ENCODE data around the gene PRSS36.
"Not testable (repeated sequence)": the region's sequence is repeated elsewhere in the genome, so short reads cannot be mapped to it uniquely, and the experiment has no call there.

The PRSS36 gene

DNA sequence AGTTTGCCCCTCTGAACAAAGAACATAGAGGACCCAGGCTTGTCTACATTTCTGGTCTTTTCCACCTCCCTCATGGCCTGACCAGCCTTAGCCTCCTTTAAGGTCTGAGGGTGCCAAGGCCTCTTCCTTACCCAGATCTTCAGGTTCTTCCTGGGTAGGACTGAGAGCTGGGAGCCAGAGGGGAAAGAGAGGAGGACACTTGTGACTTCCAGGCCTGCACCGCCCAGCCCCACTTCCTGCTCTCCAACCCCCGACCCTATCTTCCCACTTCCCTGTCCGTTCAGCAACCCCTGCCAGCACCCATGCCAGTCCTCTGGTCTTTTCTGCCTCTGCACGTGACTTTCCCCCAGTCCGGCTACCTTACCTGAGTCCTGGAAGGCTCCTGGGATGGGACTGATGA is 534 bp downstream of the PRSS36 start:
- ChIA-PET CTCF (no interaction called here), POLR2A (interaction anchor here (1.4 kb wide), 1 partner anchor 32 kb away, joined by 3 read pairs; the partner anchor contains the start of gene KAT8)
- DNase-seq (ENCODE audit: extremely low spot score): no peak
- no peak for TF ChIP-seq ZNF384 (IDR thresholded peaks at IDR 0.05)
- no peak for TF ChIP-seq L3MBTL2 (conservative IDR thresholded peaks at IDR 0.05)
- TF ChIP-seq CTBP1 (IDR thresholded peaks at IDR 0.05; ENCODE audit: borderline replicate concordance): no peak
- TF ChIP-seq SUZ12 (IDR thresholded peaks at IDR 0.05): no peak
- no peak for TF ChIP-seq NFRKB (IDR thresholded peaks at IDR 0.05)
- TF ChIP-seq FOXM1 (IDR thresholded peaks at IDR 0.05; ENCODE audit: borderline replicate concordance): no peak
- TF ChIP-seq BHLHE40 (IDR thresholded peaks at IDR 0.05; ENCODE audit: borderline replicate concordance): no peak
- no peak for TF ChIP-seq ARNT (IDR thresholded peaks at IDR 0.05)
- no peak for TF ChIP-seq PKNOX1 (IDR thresholded peaks at IDR 0.05)
- TF ChIP-seq HDGF (IDR thresholded peaks at IDR 0.05; ENCODE audit: borderline replicate concordance): no peak

DNA sequence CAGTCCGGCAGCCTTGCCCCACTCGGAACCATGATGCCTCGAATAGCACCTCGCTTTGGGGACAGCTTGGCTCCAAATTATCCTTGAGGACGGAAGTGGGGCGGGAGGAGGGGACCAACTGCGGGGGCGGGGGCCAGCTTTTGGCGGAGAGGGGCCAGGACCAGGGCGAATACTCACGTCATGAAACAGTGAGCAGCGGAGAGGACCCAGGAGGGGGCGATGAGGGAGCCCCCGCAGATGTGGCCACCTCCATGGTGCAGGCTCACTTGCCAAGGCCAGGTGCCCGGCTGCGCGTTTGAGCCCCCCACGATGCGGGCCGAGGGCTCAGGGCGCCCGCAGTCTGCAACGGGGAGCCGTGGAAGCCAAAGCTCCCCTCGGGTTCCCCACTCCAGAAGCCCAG is 970 bp downstream of the PRSS36 start:
- TF ChIP-seq PKNOX1 (IDR thresholded peaks at IDR 0.05) (no peak), FOXK2 (IDR thresholded peaks at IDR 0.05) (no peak), TARDBP (IDR thresholded peaks at IDR 0.05) (no peak), SUZ12 (IDR thresholded peaks at IDR 0.05) (no peak), SP1 (IDR thresholded peaks at IDR 0.05) (no peak), FOXM1 (IDR thresholded peaks at IDR 0.05; ENCODE audit: borderline replicate concordance) (no peak), BHLHE40 (IDR thresholded peaks at IDR 0.05; ENCODE audit: borderline replicate concordance) (no peak), ELF4 (IDR thresholded peaks at IDR 0.05) (no peak), FOXA1 (IDR thresholded peaks at IDR 0.05) (no peak), CTBP1 (IDR thresholded peaks at IDR 0.05; ENCODE audit: borderline replicate concordance) (no peak), ARNT (IDR thresholded peaks at IDR 0.05) (no peak)
- DNase-seq (ENCODE audit: extremely low spot score): no peak
- ChIA-PET CTCF (no interaction called here), POLR2A (interaction anchor here (1.4 kb wide), 1 partner anchor 31 kb away, joined by 3 read pairs; the partner anchor contains the start of gene KAT8)

DNA sequence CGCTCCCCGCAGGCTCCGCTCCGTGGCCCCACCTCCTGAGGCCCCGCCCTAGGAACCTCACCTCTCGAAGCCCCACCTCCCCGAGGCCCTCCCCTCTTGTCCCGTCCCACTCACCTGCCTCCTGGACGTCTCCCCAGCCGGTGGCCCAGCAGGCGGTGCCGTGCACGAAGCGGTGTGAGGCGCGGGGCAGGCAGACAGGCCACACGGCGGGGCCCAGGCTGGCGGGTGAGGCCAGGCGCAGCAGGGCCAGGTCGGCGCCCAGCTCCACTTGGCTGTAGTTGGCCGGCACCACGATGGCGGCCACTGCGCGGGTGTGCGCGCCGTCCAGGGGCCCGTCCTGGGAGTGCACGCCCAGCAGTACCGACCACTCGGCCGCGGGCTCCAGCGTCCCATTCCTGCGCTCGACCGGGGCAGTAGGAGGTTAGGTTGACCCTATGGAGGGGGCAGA is 1.6 kb downstream of the PRSS36 start:
- TF ChIP-seq L3MBTL2 (conservative IDR thresholded peaks at IDR 0.05) (no peak), SP1 (IDR thresholded peaks at IDR 0.05) (no peak), LEF1 (IDR thresholded peaks at IDR 0.05; ENCODE audit: borderline replicate concordance) (no peak), BHLHE40 (IDR thresholded peaks at IDR 0.05; ENCODE audit: borderline replicate concordance) (no peak), FOXA1 (IDR thresholded peaks at IDR 0.05) (no peak), CTBP1 (IDR thresholded peaks at IDR 0.05; ENCODE audit: borderline replicate concordance) (no peak), NFRKB (IDR thresholded peaks at IDR 0.05) (no peak), ARNT (IDR thresholded peaks at IDR 0.05) (no peak), ZNF384 (IDR thresholded peaks at IDR 0.05) (no peak), SUZ12 (IDR thresholded peaks at IDR 0.05) (no peak), TARDBP (IDR thresholded peaks at IDR 0.05) (no peak), FOXK2 (IDR thresholded peaks at IDR 0.05) (no peak), HDGF (IDR thresholded peaks at IDR 0.05; ENCODE audit: borderline replicate concordance) (no peak), PKNOX1 (IDR thresholded peaks at IDR 0.05) (no peak), FOXM1 (IDR thresholded peaks at IDR 0.05; ENCODE audit: borderline replicate concordance) (no peak), ELF4 (IDR thresholded peaks at IDR 0.05) (no peak)
- no peak for DNase-seq (ENCODE audit: extremely low spot score)
- ChIA-PET CTCF (no interaction called here), POLR2A (no interaction called here)

- POLR2A ChIA-PET: no interaction called here
- DNase-seq (ENCODE audit: extremely low spot score): no peak
- CTCF ChIA-PET: no interaction called here
- no peak for TF ChIP-seq FOXA1 (IDR thresholded peaks at IDR 0.05)
- no peak for TF ChIP-seq SUZ12 (IDR thresholded peaks at IDR 0.05)
- no peak for TF ChIP-seq ARNT (IDR thresholded peaks at IDR 0.05)
- TF ChIP-seq LEF1 (IDR thresholded peaks at IDR 0.05; ENCODE audit: borderline replicate concordance): no peak
- no peak for TF ChIP-seq NFRKB (IDR thresholded peaks at IDR 0.05)
- no peak for TF ChIP-seq CTBP1 (IDR thresholded peaks at IDR 0.05; ENCODE audit: borderline replicate concordance)
- no peak for TF ChIP-seq ZNF384 (IDR thresholded peaks at IDR 0.05)
- TF ChIP-seq BHLHE40 (IDR thresholded peaks at IDR 0.05; ENCODE audit: borderline replicate concordance): no peak
- no peak for TF ChIP-seq SP1 (IDR thresholded peaks at IDR 0.05)
These were observed 2.3 kb downstream of the PRSS36 start for GRCh38 chr16:31147574-31147973.

DNA sequence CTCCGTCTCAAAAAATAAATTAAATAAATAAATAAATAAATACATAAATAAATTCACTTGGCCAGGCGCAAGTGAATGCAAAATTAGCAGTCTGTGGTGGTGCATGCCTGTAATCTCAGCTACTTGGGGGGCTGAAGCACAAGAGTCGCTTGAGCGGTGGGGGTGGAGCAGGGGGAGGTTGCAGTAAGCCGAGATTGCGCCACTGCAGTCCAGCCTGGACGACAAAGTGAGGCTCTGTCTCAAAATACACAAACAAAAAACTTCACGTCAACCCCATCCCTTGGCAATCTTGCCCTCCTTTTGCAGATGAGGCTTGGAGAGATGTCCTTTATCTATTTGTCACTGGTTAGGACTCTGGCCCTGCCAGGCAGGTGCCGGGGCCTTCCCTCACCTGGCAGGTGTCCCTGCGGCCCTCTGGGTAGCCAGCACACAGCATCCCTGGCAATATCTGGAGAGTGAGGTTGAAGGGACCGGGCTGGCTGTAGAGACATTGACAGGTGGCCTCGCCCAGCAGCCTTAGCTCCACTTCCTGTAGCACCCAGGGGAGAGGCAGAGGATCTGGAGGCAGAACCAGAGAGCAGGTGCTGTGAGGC is 4.4 kb downstream of the PRSS36 start:
- POLR2A ChIA-PET: interaction anchor here (3.5 kb wide), 1 partner anchor 28 kb away, joined by 15 read pairs; the partner anchor contains the start of gene KAT8
- TF ChIP-seq ARNT (IDR thresholded peaks at IDR 0.05): no peak
- no peak for TF ChIP-seq LEF1 (IDR thresholded peaks at IDR 0.05; ENCODE audit: borderline replicate concordance)
- no peak for TF ChIP-seq NFRKB (IDR thresholded peaks at IDR 0.05)
- no peak for TF ChIP-seq FOXA1 (IDR thresholded peaks at IDR 0.05)
- no peak for TF ChIP-seq PKNOX1 (IDR thresholded peaks at IDR 0.05)
- TF ChIP-seq ELF4 (IDR thresholded peaks at IDR 0.05): no peak
- no peak for TF ChIP-seq L3MBTL2 (conservative IDR thresholded peaks at IDR 0.05)
- no peak for TF ChIP-seq TARDBP (IDR thresholded peaks at IDR 0.05)
- TF ChIP-seq CTBP1 (IDR thresholded peaks at IDR 0.05; ENCODE audit: borderline replicate concordance): no peak
- no peak for TF ChIP-seq BHLHE40 (IDR thresholded peaks at IDR 0.05; ENCODE audit: borderline replicate concordance)
- no peak for TF ChIP-seq ZNF384 (IDR thresholded peaks at IDR 0.05)
- CTCF ChIA-PET: no interaction called here
- DNase-seq (ENCODE audit: extremely low spot score): no peak

- CTCF ChIA-PET; DNase-seq (ENCODE audit: extremely low spot score): not testable (repeated sequence)
- POLR2A ChIA-PET: interaction anchor here (1.0 to 3.9 kb wide), 3 partner anchors 27 to 50 kb away, joined by 3 to 44 read pairs (median 15); partner anchors contain the start of genes FUS, KAT8 and VKORC1
These were observed 5.4 kb downstream of the PRSS36 start for GRCh38 chr16:31144418-31144817.
